ENCODE results near the gene PCSK2. TPM values are rescaled to one million over a fixed set of nuclear protein-coding genes. Genes with fewer than 3 reads are reported as not detected.

PCSK2 gene
- total and polyA plus RNA-seq, 2 donors (not counting 3 experiments of a cell fraction or from before 2014, with no cell fraction given): not detected

GRCh38 chr20:17227219-17227575 is 357 bp downstream of the PCSK2 start:
- peaks cover 15 to 25% of the 10 kb centered on the region in 2 experiments for H3K27me3 ChIP-seq (ENCODE audit: control insufficient read depth in 2 of 2, insufficient read depth in 2 of 2, low read length in 2 of 2)
- H3K79me2 ChIP-seq (ENCODE audit: control insufficient read depth, insufficient read depth, low read length): no peaks in the 10 kb centered on the region
- no peaks in the 10 kb centered on the region for H3K9me3 ChIP-seq (replicated peaks; ENCODE audit: control insufficient read depth, insufficient read depth, low read length)
- intact Hi-C loops (cut with micrococcal nuclease): no loop called here
- no peaks in the 10 kb centered on the region for H4K20me1 ChIP-seq (replicated peaks; ENCODE audit: control insufficient read depth, extremely low read depth, insufficient read depth, low read length)
- H3K36me3 ChIP-seq (ENCODE audit: control insufficient read depth in 2 of 2, extremely low read depth in 1 of 2, insufficient read depth in 2 of 2, low read length in 2 of 2): no peaks in the 10 kb centered on the region
- FAIRE-seq (no peak), DNase-seq (ENCODE audit: low read depth, low spot score) (no peak)
- ChIA-PET CTCF (no interaction called here), POLR2A (no interaction called here)
- no TSS peak for BruUV-seq (replicated peaks)
- H3K4me1 ChIP-seq (ENCODE audit: control insufficient read depth, extremely low read depth, insufficient read depth, low read length): no peaks in the 10 kb centered on the region
- dilution Hi-C loops (cut with MboI; ENCODE audit: extremely low pct_ligation_motif_present, low sequenced_read_pairs): no loop called here
- no peak overlapping the region for H3K4me2 ChIP-seq (ENCODE audit: insufficient read depth, low read length)
- no peak overlapping the region for H3K27ac ChIP-seq (ENCODE audit: insufficient read depth, low read depth, low read length)
- H3K4me3 ChIP-seq (replicated peaks in 1 of 3; ENCODE audit: insufficient read depth in 1 of 3, low read depth in 1 of 3, low read length in 3 of 3): no peak overlapping the region
- H3K9me1 ChIP-seq (replicated peaks; ENCODE audit: control insufficient read depth, extremely low read depth, insufficient read depth, low read length): no peaks in the 10 kb centered on the region
- TF ChIP-seq POLR2AphosphoS5 (IDR thresholded peaks at IDR 0.05; ENCODE audit: insufficient read depth, low read depth, low read length): no peak
- TF ChIP-seq FOS (IDR thresholded peaks at IDR 0.05; ENCODE audit: borderline replicate concordance, insufficient read depth, low read length): no peak
- no peak for TF ChIP-seq MAX (IDR thresholded peaks at IDR 0.05; ENCODE audit: insufficient read depth, insufficient read length)
- TF ChIP-seq JUN (IDR thresholded peaks at IDR 0.05; ENCODE audit: borderline replicate concordance, insufficient read depth, insufficient read length, low read depth): no peak
- no peak for TF ChIP-seq EZH2 (IDR thresholded peaks at IDR 0.05; ENCODE audit: borderline replicate concordance, low read depth, low read length, severe bottlenecking)
- no peak for TF ChIP-seq GATA2 (IDR thresholded peaks at IDR 0.05; ENCODE audit: insufficient read depth, insufficient read length, low read depth, low read length)
- no peak for TF ChIP-seq POLR2A (IDR thresholded peaks at IDR 0.05; ENCODE audit: low read depth, low read length)
- no peak for TF ChIP-seq CTCF (IDR thresholded peaks at IDR 0.05; ENCODE audit: extremely low read depth in 1 of 2, insufficient read depth in 1 of 2, low read depth in 1 of 2, low read length in 2 of 2)
- no peak for TF ChIP-seq MYC (IDR thresholded peaks at IDR 0.05; ENCODE audit: low read depth, low read length)
- H3K9ac ChIP-seq (replicated peaks; ENCODE audit: extremely low read depth, insufficient read depth, low read length): no peak overlapping the region
- H2AFZ ChIP-seq (ENCODE audit: low read depth, low read length): no peak overlapping the region

All from endothelial cell of umbilical vein (primary cell).